Lower leg skin (tissue), 3 donors: ENCODE data around the gene TIPARP.

ENCODE experiments used
- POLR2A ChIP-seq, 2 donors: fragments of 450-650 bp; IDR thresholded peaks; one replicate each; pipeline ENCODE4 v1.6.1; 2016 to 2017; ENCODE audit warnings: antibody characterized with exemption in 2 of 2, mild to moderate bottlenecking in 1 of 2, moderate library complexity in 1 of 2
- TF ChIP-seq, protein P1 (sequence below), 3 donors: fragments of 450-650 bp; IDR thresholded peaks; one replicate each; pipeline ENCODE4 v1.5.1; 2016; ENCODE audit warnings: antibody characterized with exemption in 3 of 3, mild to moderate bottlenecking in 3 of 3, moderate library complexity in 2 of 3

GRCh38 chr3:156659260-156659659 lies 15.1 kb upstream of the TIPARP start:
- no peak for TF ChIP-seq POLR2A (IDR thresholded peaks at IDR 0.05)
- TF ChIP-seq, protein P1, sequence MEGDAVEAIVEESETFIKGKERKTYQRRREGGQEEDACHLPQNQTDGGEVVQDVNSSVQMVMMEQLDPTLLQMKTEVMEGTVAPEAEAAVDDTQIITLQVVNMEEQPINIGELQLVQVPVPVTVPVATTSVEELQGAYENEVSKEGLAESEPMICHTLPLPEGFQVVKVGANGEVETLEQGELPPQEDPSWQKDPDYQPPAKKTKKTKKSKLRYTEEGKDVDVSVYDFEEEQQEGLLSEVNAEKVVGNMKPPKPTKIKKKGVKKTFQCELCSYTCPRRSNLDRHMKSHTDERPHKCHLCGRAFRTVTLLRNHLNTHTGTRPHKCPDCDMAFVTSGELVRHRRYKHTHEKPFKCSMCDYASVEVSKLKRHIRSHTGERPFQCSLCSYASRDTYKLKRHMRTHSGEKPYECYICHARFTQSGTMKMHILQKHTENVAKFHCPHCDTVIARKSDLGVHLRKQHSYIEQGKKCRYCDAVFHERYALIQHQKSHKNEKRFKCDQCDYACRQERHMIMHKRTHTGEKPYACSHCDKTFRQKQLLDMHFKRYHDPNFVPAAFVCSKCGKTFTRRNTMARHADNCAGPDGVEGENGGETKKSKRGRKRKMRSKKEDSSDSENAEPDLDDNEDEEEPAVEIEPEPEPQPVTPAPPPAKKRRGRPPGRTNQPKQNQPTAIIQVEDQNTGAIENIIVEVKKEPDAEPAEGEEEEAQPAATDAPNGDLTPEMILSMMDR (IDR thresholded peaks at IDR 0.05), result no peak
